Hepatocyte (in vitro differentiated cells): Measurements from ENCODE around the gene CNP. TPM values are rescaled to one million over a fixed set of nuclear protein-coding genes. Genes with fewer than 3 reads are reported as not detected.
A peak's percentile ranks its signal among the peaks of the same experiment; 100 is the strongest.

Source experiments
- DNase-seq: peaks from one replicate; pipeline ENCODE4 v3.0.0-alpha.2; 2016; ENCODE audit warnings: low spot score
- H2AFZ ChIP-seq: fragments of 200-600 bp; sonication (generic); 2 replicates; pipeline ENCODE4 v1.6.0; 2016; ENCODE audit warnings: antibody characterized with exemption, mild to moderate bottlenecking
- H3K27ac ChIP-seq: fragments of 200-600 bp; sonication (generic); 2 replicates; pipeline ENCODE4 v1.5.1; 2016; ENCODE audit warnings: mild to moderate bottlenecking
- H3K27me3 ChIP-seq: fragments of 200-600 bp; sonication (generic); 2 replicates; pipeline ENCODE4 v1.6.1; 2016
- H3K36me3 ChIP-seq: fragments of 200-600 bp; sonication (generic); replicated peaks from 2 replicates; pipeline ENCODE4 v1.5.1; 2016; ENCODE audit warnings: low read depth; ENCODE audit not compliant: insufficient read depth
- H3K4me1 ChIP-seq: fragments of 200-600 bp; sonication (generic); 2 replicates; pipeline ENCODE4 v1.5.1; 2016; ENCODE audit warnings: mild to moderate bottlenecking, moderate library complexity; ENCODE audit not compliant: insufficient read depth
- H3K4me2 ChIP-seq: fragments of 200-600 bp; sonication (generic); 2 replicates; pipeline ENCODE4 v1.6.0; 2016
- H3K4me3 ChIP-seq: fragments of 200-600 bp; sonication (generic); 2 replicates; pipeline ENCODE4 v1.5.1; 2016; ENCODE audit warnings: mild to moderate bottlenecking
- H3K79me2 ChIP-seq: fragments of 200-600 bp; sonication (generic); 2 replicates; pipeline ENCODE4 v1.6.0; 2017; ENCODE audit warnings: mild to moderate bottlenecking
- H3K9me2 ChIP-seq: fragments of 200-600 bp; sonication (generic); replicated peaks from 2 replicates; pipeline ENCODE4 v1.6.0; 2017; ENCODE audit warnings: mild to moderate bottlenecking; ENCODE audit not compliant: insufficient read depth
- H3K9me3 ChIP-seq: fragments of 200-600 bp; sonication (generic); 2 replicates; pipeline ENCODE4 v1.5.1; 2016; ENCODE audit warnings: low read depth, mild to moderate bottlenecking
- H4K20me1 ChIP-seq: fragments of 200-600 bp; sonication (generic); 2 replicates; pipeline ENCODE4 v1.6.0; 2016; ENCODE audit warnings: mild to moderate bottlenecking; ENCODE audit not compliant: insufficient read depth, poor library complexity, severe bottlenecking
- CTCF ChIP-seq: fragments of 200-600 bp; sonication (generic); IDR thresholded peaks from 2 replicates; pipeline ENCODE4 v1.5.1; 2016; ENCODE audit warnings: antibody characterized with exemption, mild to moderate bottlenecking; ENCODE audit not compliant: poor library complexity
- EZH2 ChIP-seq: fragments of 200-600 bp; sonication (generic); IDR thresholded peaks from 2 replicates; pipeline ENCODE4 v1.6.1; 2016; ENCODE audit warnings: antibody characterized with exemption, mild to moderate bottlenecking, borderline replicate concordance
- EZH2phosphoT487 ChIP-seq: fragments of 200-600 bp; sonication (generic); IDR thresholded peaks from one replicate; pipeline ENCODE4 v1.6.1; 2018; ENCODE audit warnings: antibody characterized with exemption, mild to moderate bottlenecking, low read depth, moderate library complexity; ENCODE audit not compliant: unreplicated experiment, severe bottlenecking
- WGBS: methylation state at CpG from one replicate; pipeline ENCODE4 v1.1.6; 2016; ENCODE audit warnings: low lambda C conversion rate; ENCODE audit errors: missing lambda C conversion rate; 5-methylcytosine and 5-hydroxymethylcytosine counted together
- polyA plus RNA-seq: library from polyadenylated mRNA; unstranded; fragments of >200 nt; fragmentation: Nextera tagmentation; extraction: Ambion mirVana; gene quantifications from 2 replicates; pipeline ENCODE4 v1.2.1, GENCODE V29; 2016
- total RNA-seq: library from RNA; depleted of rRNA; stranded (reverse); fragments of >200 nt; gene quantifications from 2 replicates; pipeline ENCODE4 v1.2.3, GENCODE V29; 2014

Gene CNP
- total and polyA plus RNA-seq, 2 experiments from 2014 or later, result 61.4 to 97.0 TPM

DNA sequence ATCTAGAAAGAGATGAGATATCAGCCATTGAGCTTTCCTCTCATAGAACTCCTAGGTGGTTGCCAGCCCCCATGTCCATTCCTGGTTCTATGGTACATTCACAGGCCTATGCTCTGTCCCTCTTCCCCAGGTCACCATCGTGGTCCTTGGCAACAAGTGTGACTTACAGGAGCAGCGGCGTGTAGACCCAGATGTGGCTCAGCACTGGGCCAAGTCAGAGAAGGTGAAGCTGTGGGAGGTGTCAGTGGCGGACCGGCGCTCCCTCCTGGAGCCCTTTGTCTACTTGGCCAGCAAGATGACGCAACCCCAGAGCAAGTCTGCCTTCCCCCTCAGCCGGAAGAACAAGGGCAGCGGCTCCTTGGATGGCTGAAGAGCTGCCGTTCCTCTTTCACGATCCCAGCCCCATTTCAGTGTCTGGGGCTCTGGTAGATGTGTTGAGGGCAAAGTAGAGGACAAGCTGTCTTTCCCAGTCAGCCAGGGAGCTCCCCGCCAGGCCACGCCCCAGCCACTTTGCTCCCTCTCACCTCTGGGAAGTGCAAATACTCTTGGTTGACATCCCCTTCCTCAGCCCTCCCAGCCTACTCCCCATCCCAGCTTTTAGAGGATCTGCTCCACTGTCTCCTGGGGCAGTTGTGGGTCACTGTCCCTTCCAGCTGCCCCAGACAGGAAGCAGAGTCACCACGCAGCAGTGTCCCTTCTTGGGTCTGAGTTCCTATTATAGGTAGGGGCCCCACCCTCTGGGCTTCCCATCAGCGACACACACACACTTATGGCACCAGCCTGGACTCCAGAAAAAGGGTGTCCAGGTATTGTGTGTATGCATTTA is 57.1 kb downstream of the CNP start:
- Histone ChIP-seq H3K4me1 (peaks cover 7% of the 10 kb centered on the region), H3K4me2 (no peak overlapping the region), H3K9me2 (no peaks in the 10 kb centered on the region), H4K20me1 (no peaks in the 10 kb centered on the region), H3K27me3 (no peaks in the 10 kb centered on the region), H2AFZ (no peak overlapping the region), H3K4me3 (no peak overlapping the region), H3K9me3 (no peaks in the 10 kb centered on the region), H3K36me3 (no peaks in the 10 kb centered on the region), H3K27ac (peak overlapping the region; percentile 74), H3K79me2 (peaks cover 28% of the 10 kb centered on the region)
- TF ChIP-seq EZH2 (no peak), CTCF (no peak), EZH2phosphoT487 (no peak)
- WGBS, result 93% methylated on average over 15 of the region's 15 CpGs
- no peak for DNase-seq

DNA sequence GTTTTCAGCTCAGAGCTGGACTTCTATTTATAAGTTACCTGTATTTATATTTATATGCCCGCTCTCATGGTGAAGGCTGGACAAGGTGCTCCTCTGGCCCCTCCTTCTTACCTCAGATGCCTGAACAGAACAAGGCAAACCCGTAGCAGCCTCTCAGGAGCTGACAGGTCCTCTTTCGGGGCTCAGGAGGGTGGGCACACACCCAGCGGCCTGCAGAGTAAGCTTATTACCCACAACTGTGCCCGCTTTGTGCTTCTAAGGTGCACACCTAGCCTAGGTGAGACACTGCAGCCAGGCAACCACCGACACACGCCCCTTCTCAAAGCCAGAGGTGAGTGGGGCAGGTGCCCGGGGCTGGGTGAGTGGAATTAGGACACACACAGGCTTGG is 58.6 kb downstream of the CNP start:
- no peak overlapping the region for H3K4me3 ChIP-seq
- H3K27me3 ChIP-seq, result no peaks in the 10 kb centered on the region
- H3K9me2 ChIP-seq, result no peaks in the 10 kb centered on the region
- no peak for DNase-seq
- no peaks in the 10 kb centered on the region for H4K20me1 ChIP-seq
- H3K4me2 ChIP-seq, result no peak overlapping the region
- no peak for TF ChIP-seq EZH2phosphoT487
- TF ChIP-seq CTCF, result no peak
- no peak for TF ChIP-seq EZH2
- H3K4me1 ChIP-seq, result peaks cover 7% of the 10 kb centered on the region
- no peak overlapping the region for H2AFZ ChIP-seq
- H3K36me3 ChIP-seq, result no peaks in the 10 kb centered on the region
- H3K79me2 ChIP-seq, result peaks cover 16% of the 10 kb centered on the region
- WGBS, result 81% methylated on average over 8 of the region's 8 CpGs
- H3K27ac ChIP-seq, result no peak overlapping the region
- H3K9me3 ChIP-seq, result no peaks in the 10 kb centered on the region

DNA sequence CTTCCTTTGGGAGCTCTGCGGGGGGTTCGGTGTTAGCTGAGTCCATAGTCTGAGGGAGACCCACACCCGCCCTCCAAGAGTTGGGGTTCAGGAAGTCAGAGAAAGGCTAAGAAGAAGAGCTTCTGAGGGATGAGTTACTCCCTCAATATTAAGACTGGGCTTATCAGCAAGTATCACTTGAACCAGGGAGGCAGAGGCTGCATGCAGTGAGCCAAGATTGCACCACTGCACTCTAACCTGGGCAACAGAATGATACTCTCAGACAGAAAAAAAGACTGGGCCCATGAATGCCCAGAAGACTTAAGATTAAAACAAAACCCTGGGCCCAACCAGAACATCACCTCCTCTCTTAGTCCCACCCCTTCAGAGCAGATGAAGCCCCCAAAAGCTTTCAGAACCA is 59.3 kb downstream of the CNP start:
- H3K4me3 ChIP-seq, result no peak overlapping the region
- H2AFZ ChIP-seq, result no peak overlapping the region
- 100% methylated on average over 3 of the region's 3 CpGs for whole genome bisulfite sequencing
- no peak for DNase-seq
- H3K27me3 ChIP-seq, result no peaks in the 10 kb centered on the region
- H3K4me1 ChIP-seq, result peaks cover 5% of the 10 kb centered on the region
- no peak overlapping the region for H3K27ac ChIP-seq
- no peaks in the 10 kb centered on the region for H3K9me2 ChIP-seq
- no peaks in the 10 kb centered on the region for H3K9me3 ChIP-seq
- H4K20me1 ChIP-seq, result no peaks in the 10 kb centered on the region
- peaks cover 9% of the 10 kb centered on the region for H3K79me2 ChIP-seq
- no peaks in the 10 kb centered on the region for H3K36me3 ChIP-seq
- TF ChIP-seq EZH2phosphoT487 (no peak), EZH2 (no peak), CTCF (no peak)
- no peak overlapping the region for H3K4me2 ChIP-seq
